GM18861 (cell line): ENCODE results near the gene SLC18B1.

Experiments used
- ATAC-seq: cut with Tn5 transposase; IDR thresholded peaks from one replicate; pipeline ENCODE4 v1.9.1; 2021; ENCODE audit not compliant: unreplicated experiment

Gene SLC18B1

DNA sequence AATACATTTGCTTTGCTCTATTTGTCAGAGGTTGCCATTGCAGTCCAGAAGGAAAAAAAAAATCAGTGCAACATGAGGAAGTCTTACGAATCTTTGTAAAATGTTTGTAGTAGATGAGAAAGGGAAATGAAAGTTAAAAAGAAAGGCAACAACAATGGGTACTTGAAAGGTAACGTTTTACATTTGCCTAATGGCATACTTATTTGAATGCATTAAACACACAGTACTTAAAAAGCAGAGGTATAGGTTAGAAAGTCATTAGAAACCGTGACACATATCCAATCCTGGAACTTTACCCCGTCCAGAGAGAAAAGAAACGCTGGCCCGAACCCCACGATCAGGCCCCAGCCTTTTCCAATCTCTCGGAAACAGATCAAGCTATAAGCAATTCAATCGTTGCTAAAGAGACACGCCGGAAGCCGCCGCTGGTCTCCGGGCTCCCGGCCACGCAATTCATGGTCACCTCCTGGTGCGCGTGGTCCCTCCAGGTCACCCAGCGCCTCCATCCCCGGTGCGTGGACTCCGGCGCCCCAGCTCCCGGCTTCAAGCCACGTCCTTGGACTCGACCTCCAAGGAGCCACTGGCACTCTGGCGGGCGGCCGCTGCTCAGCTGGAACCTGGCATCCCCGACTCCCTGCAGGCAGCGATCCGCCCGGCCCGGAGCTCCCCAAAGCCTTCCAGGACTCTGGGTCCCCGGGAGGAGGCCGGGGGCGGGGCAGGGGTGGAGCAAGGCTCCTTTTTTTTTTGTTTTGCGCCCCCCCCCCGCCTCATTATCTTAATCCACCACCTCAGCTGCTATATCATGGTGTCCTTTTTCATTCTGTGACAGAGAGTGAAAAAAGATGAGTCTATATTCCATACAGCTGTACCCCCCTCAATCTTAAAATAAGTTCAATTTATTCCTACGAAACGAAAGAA, at the start of gene SLC18B1:
Gene SLC18B1, minus strand, starts transcription at position 687 of the 918 bp plus-strand sequence. Its CDS starts 181 bp downstream, at position 506.
- ATAC-seq = peak; percentile 31

DNA sequence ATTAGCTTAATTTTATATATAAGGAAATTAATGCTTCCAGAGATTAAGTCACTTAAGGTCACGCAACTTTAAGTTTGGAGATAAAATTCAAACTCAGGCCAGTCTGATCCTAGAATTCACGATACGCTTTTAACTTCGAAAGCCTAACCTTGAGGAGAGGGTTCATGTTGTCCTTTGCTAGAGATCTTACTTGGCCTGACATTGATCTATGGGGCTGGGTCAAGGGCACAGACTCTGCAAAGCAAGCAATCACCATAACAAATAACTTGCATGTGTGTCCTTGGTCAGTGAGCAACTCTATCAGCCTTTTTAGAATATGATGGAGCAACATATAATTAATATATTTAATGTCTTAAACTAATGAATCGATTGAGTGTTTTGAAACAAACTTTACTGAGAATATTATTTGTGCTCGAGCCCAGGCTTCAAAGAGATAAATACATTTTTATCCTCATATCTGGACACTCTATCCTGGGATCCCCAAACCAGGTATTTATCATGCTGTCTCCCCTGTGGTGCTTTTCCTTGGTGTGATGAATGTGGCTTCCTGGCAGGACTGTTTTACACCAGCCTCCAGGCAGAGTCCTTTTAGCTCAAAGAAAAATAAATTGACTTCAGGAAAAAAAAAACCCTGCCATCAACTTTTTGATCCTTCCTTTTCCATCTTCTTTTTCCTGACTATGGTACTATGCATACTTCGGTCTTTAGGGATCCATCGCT, 45.0 kb upstream of the SLC18B1 start:
- no peak for ATAC-seq

- ATAC-seq = no peak
Observed at GRCh38 chr6:132841966-132842365, 43.5 kb upstream of the SLC18B1 start.

DNA sequence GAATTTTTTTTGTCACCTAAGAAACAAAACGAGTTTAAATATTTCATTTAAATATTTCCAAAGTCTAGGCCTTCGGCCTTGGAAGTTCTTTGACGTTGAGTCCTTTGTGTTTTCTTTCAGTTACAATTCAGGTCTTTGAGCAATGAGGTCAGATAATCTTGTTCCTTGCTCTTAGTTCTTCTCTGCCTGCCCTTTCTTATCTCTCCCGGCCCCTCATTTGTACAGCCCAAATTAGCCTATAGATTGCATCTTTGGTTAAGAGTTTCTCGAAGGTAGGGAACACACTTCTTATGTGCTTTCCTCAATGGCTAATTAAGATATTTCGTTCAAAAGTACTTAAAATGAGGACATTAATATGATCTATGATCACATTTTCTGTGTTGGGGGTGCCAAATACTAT, 34.5 kb upstream of the SLC18B1 start:
- ATAC-seq = no peak

DNA sequence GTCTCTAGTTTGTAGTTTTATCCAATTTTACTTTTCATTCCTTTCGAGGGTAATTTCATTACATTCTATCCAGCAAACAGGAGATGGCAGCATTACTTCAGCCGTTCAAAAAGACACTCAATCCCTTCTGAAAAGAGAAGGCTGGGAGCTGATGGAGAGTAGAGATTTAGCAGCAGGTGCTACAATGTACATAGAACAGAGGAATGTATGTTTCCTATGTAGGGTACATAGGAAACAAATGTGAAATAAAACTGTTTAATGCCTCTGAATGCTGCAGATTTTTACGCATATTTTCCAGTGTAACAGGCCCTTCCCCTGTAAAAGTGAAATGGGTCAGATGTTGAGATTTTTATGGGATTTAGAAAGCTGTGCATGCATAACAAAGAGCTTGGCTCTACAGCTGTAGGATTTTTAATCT, 31.9 kb upstream of the SLC18B1 start:
- ATAC-seq = no peak

DNA sequence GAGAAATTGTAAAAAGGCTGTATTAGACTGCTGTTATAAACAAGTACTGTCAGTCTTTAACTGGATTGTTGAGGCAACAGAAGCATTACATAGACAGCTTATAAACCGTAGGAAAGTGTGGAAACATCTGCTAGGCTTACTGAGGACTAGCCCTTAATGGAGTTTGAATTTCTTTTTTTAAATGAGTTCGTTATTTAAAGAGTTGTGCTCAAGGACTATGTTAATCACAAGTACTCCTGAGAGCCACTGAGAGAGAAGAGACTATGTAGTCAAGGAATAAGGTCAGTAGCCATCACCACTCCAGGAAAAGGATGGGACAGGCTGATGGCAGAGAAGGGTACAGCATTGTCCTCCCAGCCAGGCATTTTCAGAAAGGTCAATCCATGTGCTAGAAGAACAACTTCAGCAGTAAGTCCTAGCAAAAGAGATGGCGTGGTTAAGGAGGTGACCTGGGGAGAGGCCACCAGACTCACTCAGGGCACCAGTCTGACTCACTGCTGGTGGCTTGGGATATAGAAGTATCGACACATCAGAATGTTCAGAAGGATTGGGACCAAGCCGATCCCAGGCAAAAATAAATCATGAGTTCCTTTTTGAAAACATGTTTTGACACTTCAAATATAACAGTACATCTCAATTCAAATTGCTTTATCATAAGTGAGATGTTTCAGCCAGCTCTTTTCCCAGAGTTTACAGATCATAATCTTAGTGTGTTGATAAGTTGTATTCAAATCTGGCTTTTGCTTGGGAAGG, 22.4 kb upstream of the SLC18B1 start:
- no peak for ATAC-seq

DNA sequence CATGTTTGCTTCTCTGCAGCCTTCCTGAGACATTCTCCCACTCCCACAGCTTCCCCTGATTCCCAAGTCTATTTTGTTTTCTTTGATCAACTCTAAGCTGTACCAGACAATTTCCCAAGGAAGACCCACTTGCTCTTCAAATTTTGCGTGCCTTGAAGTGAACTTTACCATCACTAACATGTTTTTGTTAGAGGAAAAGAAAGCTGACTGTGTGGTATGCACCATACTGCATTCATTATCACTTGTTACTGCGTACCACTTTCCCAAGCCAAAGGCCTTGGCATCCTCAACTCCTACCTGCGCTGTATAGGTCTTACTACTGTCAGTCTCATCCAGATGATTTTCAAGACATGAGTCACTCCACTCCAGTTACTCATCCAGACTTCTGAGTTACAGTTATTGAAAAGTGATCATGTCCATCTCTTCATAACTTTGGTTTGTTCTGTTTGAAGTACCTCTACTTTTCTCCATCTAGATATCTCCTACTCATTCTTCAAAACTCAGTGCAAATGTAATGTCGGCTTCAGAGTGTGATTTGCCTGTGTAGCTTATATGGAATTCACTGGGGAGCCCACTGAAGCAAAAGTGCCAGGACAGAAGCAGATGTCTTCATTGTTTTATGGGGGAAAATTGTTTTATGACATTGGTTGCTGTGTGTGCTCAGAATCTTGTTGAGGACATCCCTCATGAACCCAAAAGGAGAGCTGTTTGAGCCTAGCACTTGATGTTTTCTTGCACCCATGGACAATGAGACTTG, 21.1 kb upstream of the SLC18B1 start:
- ATAC-seq = no peak

DNA sequence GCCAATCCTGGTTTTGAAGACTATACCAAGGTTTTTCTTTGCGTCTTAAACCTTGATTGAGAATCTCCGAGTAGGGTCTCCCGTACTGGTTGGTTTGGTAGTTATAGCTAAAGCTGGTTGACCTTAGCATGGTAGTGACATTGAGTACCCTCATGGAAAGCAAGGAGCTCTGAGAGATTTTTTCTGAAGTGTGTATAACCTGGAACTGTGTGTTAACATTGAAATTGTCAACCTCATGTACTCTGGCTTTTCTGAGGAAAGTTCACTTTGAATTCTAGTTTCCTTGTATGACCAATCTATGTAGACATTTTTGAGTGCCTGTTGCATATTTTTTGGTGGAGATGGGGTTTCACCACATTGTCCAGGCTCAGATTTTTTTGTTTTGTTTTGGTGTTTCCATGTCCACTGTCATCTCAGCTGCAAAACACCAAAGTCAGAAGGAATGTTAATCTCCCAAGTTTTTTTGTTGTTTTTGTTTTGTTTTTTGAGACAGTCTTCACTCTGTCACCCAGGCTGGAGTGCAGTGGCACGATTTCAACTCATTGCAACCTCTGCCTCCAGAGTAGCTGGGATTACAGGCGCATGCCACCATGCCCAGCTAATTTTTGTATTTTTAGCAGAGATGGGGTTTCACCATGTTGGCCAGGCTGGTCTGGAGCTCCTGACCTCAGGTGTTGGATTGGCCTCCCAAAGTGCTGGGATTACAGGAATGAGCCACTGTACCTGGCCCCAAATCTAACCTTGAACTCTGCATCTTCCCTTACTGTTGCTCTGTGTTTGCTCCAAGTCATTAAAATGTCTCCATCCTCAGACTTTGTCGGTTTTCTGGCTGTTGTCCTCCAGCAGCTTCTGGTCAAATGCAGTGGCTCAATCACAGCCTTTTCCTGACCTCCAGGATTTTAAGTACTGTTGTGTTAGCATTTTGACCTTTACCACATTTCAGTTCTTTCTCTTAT, 20.2 kb upstream of the SLC18B1 start:
- ATAC-seq = no peak

DNA sequence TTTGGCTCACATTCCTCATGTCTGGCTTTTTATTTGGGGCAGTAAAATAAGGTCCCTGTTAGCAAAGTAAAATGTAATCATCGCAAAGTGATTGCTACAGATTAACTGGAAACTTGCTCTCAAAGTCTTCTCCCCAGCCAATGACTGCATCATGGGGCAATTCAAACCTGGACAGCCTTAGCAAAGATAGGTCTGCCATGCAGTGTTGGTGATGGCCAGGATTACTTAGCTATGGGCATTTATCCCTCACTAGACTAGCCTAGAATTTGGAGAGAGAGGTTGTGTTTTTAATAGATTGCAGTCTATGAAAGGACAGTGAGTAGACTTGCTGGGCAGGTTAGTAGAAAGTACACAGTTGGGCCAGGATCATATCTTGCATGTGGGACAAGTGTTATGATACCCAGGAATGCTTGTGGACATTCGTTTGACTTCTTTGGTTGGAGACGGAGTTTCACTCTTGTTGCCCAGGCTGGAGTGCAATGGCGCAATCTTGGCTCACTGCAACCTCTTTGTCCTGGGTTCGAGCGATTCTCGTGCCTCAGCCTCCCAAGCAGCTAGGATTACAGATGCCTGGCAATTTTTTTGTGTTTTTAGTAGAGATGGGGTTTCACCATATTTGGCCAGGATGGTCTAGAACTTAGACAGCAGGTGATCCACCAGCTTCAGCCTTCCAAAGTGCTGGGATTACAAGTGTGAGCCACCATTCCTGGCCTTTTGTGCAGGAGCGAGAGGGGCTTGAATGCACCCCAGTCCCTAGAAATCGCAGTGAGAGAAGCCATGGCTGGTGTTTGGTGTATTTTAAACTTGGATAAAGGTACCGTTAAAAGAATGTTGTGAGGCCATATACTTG, 19.3 kb upstream of the SLC18B1 start:
- ATAC-seq = no peak

DNA sequence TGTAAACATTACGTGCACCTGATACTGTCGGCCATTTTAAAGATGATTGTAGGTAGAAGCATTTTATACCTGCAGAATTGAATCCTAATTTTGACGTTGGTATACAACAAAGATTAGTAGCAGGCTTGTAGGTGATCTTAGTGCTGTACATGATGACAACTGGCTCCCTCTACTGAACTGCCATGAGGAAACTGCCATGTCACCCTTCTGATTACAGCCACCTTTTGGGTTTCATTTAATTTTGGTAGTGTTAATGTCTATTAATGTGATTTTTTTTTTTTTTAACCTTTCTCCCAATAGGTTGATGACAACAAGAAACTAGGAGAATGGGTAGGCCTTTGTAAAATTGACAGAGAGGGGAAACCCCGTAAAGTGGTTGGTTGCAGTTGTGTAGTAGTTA, 18.2 kb upstream of the SLC18B1 start:
- no peak for ATAC-seq

- no peak for ATAC-seq
Observed at GRCh38 chr6:132814716-132815570, 16.5 kb upstream of the SLC18B1 start.

- peak; percentile 35 for ATAC-seq
Observed at GRCh38 chr6:132813173-132813856, 14.9 kb upstream of the SLC18B1 start.

DNA sequence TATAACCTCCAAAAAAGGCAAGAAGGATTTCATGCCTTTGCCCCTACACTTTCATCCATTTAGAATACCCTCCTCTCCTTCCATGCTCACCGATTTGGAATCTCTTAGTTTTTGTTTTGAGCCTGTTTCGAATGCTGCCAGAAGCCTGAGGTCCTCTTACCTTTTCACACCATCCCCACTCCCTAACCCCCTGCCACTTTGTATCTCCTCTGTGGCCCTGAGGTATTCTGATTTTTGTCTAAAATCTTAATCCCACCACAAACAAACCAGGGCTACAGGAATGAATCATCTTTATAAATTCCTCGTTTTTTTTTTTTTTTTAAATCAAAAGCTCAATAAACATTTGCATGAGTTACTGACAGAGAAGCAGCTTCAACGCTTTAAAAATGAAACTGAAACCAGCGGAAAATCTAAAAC, 14.3 kb upstream of the SLC18B1 start:
- peak; percentile 0 for ATAC-seq

GRCh38 chr6:132812255-132812732, 13.9 kb upstream of the SLC18B1 start:
- no peak for ATAC-seq

DNA sequence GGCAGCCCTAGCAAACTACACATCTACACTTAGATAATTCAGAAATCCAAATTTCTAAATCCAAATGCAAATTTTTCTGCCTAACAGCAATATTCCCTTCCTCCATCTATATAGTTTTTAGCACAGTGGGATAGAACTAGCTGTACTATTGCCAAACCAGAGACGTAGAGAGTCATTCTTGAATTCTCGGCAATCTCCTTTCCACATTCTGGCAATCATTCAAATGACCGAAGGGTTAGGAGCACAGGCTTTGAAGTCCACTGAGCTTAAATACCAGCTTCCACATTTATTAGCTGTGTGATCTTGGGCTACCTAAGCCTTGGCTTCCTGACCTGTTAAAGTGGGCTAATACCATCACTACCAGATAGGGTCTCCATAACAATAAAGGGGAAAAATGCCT, 12.8 kb upstream of the SLC18B1 start:
- no peak for ATAC-seq

DNA sequence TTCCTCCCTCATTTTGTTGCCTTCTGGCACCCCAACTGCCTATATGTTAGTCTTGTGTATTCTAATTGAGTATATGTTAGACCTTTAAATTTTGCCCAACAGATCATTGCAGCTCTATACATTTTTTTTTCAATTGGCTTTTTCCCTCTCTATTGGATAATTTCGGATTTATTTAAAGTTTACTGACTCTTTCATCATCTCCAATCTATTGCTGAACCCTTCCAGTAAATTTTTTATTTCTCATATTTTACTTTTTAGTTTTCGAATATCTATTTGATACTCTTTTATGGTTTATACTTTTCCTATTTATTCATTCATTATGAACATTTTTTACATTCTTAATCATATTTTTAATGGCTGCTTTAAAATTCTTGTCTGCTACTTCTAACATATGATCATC, 7.1 kb upstream of the SLC18B1 start:
- ATAC-seq = no peak

DNA sequence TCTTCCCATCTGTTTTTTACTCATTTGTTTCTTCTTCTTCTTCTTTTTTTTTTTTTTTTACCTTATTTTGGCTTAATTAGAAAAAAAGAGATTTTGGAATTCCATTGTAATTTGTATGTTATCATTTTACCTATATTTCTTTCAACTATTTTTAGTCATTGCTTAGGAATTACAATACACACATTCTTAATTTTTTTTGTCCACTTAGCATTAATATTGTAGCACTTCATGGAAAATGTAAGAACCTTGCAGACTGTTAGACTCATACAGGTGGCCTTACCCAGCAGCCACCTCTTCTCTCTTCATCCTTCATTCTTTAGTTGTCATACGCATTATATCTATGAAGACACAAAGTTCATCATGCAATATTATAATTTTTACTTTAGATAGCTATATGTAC, 5.8 kb upstream of the SLC18B1 start:
- ATAC-seq = no peak
